Measurements from ENCODE around the gene RICTOR.

Gene RICTOR

DNA sequence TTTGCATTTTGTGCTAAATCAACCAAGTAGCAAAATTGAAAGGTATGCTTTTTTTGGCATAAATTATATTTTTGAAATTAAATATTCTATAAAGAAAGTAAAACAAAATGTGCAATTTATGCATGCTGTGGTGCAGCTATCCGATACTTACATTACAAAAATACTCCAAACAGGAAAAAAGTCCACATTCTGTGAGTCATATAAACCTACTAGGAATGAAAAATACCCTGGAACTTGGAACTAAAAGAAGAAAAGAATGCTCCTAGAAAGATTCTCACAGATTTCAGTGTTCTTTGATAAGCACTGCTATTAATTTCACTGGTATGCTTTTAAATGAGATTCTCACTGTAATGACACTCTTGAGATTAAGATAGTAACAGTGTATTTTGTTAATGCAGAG lies 135.8 kb downstream of the RICTOR start:
- DNase-seq (ENCODE audit: low read depth in 2 of 2, low spot score in 1 of 2): no peak

DNA sequence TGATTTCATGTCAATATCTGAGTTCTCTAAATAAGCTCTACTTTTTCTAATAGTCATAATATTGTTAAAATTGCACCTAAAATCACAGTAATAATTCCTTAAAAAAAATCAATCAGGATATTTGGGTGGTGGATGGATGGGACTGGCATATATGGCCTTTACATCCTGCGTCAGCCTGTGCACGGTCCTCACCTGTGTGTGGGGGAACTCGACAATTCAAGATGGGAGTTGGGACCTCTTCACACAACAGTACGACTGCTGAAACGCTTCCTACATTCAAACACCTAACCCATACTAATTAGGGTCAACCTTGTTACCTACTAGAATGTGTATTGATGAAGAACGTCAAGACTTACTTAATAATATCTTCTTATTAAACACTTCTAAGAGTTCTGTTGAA lies 137.9 kb downstream of the RICTOR start:
- DNase-seq (ENCODE audit: low read depth in 2 of 2, low spot score in 1 of 2): no peak

DNA sequence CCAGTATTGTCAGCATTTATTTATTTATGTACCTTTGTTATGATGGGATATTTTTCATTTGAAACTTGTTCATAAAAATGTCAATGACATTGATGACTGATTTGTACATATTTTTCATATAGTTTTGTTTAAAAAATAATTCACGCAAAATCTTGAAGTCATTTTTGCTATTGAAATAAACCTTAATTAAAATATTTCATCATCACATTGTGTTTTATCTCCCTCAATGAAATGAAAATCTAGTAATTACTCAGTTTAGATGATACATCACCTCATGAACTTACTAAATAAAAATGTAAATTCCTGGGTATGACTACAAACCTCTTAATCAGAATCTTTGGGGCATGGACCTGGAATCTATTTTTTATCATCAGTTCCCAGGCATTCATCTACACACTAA lies 138.8 kb downstream of the RICTOR start:
- no peak for DNase-seq (ENCODE audit: low read depth in 2 of 2, low spot score in 1 of 2)

DNA sequence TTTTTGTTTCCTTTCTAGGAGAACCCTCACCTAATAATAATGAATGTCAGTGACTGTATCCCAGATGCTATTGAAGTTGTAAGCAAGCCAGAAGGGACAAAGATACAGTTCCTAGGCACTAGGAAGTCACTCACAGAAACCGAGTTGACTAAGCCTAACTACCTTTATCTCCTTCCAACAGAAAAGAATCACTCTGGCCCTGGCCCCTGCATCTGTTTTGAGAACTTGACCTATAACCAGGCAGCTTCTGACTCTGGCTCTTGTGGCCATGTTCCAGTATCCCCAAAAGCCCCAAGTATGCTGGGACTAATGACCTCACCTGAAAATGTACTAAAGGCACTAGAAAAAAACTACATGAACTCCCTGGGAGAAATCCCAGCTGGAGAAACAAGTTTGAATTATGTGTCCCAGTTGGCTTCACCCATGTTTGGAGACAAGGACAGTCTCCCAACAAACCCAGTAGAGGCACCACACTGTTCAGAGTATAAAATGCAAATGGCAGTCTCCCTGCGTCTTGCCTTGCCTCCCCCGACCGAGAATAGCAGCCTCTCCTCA lies 141.3 kb downstream of the RICTOR start:
- no peak for DNase-seq (ENCODE audit: low read depth in 2 of 2, low spot score in 1 of 2)

DNA sequence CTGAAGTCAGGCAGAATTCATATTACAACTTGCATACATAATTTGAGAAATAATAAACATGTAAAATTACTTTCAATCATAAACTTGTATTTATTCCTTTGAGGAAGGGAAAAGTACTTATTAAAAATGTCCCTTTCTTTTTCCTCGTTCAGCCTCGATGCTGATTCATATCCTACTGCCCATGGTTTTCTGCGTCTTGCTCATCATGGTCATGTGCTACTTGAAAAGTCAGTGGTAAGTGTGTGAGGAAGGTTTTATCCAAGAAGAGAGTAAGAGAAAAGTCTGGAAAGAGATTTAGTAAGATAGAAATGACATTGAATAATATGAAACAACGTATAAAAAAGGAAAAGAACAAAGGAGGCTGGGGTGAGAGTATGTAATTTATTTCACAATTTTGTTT lies 142.5 kb downstream of the RICTOR start:
- no peak for DNase-seq (ENCODE audit: low read depth in 2 of 2, low spot score in 1 of 2)

DNA sequence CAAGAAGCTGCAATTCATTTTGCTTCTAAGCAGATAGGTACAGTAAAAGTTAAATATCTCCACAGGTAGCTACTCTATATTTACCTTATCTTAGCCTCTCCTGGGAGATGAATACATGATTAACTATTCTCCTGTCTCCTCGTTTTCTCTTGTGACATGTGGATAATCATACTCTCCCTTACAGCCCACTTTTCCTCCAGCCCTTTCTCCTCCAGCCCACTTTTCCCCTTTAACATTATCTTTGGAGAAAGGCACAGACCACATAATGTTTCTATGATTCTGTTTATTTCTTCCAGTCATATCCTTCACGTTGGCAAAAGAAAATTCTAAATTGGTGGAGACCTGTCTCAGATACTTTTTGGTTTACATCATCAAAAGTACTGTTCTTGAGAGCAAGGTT lies 144.4 kb downstream of the RICTOR start:
- DNase-seq (ENCODE audit: low read depth in 2 of 2, low spot score in 1 of 2): no peak

DNA sequence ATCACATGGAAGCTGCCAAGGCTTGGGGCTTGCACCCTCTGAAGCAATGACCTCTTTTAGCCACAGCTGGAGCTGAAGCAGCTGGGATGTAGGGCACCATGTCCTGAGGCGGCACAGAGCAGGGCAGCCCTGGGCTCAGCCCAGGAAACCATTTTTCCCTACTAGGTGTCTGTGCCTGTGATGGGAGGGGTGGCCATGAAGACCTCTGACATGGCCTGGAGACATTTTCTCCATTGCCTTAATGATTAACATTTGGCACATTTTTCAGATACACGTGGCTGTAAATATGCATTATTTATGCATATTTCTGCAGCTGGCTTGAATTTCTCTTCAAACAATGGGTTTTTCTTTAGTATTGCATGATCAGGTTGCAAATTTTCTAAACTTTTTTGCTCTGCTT lies 146.7 kb downstream of the RICTOR start:
- DNase-seq (ENCODE audit: low read depth in 2 of 2, low spot score in 1 of 2): no peak

DNA sequence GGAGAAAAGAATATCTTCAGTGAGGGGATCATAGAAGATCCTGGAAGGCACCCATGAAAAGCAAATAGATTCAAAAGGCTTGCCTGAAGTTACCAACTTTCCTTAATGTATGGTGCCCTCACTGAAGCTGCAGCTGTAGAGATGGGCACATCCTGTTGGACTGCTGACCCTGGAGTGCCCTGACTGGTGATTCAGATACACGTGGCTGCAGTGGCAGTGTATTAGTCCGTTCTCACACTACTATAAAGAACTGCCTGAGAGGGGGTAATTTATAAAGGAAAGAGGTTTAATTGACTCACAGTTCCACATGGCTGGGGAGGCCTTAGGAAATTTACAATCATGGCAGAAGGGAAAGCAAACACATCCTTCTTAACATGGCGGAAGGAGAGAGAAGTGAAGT lies 148.1 kb downstream of the RICTOR start:
- no peak for DNase-seq (ENCODE audit: low read depth in 2 of 2, low spot score in 1 of 2)

DNA sequence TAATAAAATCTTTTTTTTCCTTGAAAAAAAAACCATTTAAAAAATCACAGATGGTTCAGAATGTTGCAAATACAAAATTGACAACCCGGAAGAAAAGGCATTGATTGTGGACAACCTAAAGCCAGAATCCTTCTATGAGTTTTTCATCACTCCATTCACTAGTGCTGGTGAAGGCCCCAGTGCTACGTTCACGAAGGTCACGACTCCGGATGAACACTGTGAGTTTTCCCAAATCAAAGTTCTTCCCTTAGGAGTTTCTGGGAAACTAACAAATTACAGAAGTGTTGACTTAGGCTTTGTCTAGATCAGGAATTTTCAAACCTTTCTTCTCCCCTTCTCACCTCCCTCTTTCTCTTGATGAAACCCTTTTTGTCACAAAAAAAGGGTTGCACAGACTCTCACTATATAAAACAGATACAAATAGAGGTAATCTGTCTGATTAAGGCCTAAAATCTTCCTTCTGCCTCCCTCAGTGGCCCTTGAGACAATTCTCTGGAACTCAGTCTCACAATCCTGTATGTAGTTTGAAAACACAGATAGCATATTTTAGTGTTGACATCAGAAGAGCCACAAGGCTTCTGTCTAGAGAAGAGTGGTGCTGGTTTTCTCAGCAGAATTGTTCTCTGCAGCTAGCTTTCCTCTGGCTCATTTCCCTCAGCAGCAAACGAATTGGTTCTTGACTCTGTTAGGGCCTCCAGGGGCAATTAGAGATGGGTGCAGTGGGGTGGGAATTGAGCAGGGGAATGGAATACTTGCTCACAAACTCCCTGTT lies 148.9 kb downstream of the RICTOR start:
- DNase-seq (ENCODE audit: low read depth in 2 of 2, low spot score in 1 of 2): no peak

DNA sequence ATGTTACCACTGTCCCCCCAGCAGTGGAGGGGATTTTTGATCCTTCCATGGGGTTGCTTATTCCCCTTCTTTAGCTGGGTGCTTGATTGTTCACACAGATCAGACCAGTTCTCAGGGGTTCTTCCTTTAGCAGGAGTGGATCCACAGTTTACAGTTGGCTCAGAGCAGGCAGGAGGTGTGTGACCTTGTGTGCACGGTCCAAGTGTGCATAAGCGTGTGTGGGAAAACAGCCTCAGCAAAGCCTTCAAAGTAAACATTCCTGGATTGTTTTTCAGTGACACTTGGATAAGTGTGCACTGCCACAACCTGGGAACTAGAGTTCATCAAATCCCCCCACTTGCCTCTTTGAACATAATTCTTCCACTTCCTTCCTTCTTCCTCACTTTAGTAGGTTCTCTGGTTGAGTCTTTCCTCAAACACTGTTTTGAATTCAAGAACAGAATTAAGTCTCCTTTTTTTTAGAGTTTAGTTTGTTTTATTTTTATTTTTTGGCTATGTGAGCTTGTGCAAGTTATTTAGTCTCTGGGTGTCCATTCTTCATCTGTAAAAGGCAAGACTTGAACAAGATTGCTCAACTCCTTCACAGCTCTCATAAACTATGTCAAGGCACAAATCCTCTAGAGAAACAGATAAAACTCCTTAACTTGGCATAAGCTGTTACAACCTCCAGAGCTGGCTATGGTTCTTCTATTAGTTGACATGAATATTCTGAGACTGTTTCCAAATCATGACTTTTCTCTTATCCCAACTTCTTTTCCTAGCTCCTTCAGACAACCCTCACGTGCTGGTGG lies 150.3 kb downstream of the RICTOR start:
- no peak for DNase-seq (ENCODE audit: low read depth in 2 of 2, low spot score in 1 of 2)

DNA sequence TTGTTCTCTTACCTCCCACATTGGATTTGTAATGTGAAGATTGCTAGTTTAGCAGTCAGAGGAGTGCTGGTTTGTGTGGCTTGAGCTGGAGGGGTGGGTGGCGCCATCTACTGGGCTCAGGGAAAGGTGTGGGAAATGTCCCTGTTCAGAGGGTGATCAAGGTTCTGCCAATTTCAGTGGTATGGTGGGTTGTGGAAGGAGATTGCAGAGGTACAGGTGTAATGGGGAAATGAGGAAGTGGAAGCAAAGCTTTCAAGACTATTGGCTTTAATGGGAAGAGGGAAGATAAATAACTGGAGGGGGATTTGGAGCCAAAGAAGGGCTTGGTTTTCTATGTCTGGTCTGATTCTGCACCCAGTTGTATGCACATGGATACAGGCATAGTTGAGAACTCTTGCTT lies 152.0 kb downstream of the RICTOR start:
- no peak for DNase-seq (ENCODE audit: low read depth in 2 of 2, low spot score in 1 of 2)

DNA sequence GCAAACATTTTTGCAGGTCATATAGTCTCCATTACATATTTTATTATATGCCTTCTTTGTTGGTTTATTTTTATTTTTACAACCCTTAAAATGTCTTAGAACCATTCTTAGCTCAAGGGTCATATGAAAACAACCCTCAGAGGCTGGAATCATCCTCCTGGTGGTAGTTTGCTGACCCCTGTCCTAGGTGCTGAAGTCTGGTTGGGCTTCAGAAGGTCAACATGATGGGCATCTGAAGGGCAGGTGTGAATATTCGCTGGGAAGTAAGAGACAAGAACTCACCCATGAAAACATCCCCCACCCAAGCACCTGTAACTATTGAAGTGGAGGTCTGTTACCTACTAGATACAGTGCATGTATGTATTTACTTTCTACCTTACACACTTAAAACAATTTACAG lies 153.0 kb downstream of the RICTOR start:
- no peak for DNase-seq (ENCODE audit: low read depth in 2 of 2, low spot score in 1 of 2)

DNA sequence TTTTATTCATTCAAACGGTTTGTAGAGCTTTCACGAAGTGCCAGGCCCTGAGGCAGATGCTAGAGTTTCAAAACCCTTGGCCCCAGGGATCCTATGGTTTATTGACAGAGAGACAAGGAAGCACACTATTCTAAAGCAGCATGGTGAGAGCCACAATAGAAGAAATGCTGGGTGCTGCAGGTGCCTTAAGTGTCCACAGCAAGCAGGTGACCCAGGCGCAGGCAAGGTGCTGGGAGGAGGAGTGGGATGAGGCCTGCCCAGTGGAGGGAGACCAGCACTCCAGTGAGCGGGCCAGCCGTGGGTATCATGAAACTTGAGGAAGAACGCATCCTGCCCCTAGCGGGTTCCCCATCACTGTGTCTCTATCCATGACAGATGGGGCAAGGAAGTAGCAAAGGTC lies 157.4 kb downstream of the RICTOR start:
- DNase-seq (ENCODE audit: low read depth in 2 of 2, low spot score in 1 of 2): no peak

DNA sequence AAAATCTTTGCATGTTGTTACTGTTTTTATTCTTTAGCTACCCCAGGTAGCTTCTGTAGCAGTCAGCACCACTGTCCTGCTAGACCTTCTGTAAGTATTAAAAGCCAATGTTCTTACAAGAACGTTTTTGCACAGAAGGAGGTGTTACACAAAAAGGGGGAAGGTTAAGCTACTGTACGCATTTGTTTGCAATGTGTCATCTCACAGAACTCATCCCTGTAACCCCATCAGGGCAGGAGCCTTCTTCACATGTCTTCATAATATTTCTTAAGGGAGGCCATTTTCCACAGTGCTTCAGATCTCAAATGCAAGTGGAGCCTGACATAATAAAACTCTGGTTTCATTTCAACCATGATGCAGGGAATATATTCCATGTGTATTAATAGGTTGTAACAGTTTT lies 160.5 kb downstream of the RICTOR start:
- no peak for DNase-seq (ENCODE audit: low read depth in 2 of 2, low spot score in 1 of 2)

DNA sequence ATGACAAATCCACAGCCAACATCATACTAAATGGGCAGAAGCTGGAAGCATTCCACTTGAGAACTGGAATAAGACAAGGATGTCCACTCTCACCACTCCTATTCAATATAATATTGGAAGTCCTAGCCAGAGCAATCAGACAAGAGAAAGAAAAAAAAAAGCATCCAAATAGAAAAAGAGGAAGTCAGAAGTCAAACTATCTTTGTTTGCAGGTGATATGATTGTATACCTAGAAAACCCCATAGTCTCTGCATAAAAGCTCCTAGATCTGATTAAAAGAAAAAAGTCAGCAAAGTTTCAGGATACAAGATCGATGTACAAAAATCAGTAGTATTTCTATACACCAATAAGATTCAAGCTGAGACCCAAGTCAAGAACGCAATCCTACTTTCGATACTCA lies 162.3 kb downstream of the RICTOR start:
- no peak for DNase-seq (ENCODE audit: low read depth in 2 of 2, low spot score in 1 of 2)

DNA sequence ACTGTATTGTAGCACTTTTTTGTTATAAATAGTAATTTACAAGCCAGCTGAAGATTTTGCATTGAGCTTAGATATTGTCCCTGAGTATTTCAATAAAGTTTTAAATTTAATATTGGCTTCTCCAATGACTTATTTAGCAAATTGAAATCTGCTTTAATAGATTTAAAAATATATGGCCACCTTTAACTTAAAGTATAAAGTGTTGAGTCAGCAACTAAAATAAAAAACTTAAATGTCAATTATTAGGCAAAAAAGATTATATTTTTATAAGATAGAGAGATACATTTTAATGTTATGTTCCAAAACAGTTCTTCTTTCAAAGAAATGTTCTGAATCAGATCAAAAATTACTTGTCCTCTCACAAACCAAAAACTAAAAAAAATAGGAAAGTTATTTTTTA lies 167.7 kb downstream of the RICTOR start:
- no peak for DNase-seq (ENCODE audit: low read depth in 2 of 2, low spot score in 1 of 2)

DNA sequence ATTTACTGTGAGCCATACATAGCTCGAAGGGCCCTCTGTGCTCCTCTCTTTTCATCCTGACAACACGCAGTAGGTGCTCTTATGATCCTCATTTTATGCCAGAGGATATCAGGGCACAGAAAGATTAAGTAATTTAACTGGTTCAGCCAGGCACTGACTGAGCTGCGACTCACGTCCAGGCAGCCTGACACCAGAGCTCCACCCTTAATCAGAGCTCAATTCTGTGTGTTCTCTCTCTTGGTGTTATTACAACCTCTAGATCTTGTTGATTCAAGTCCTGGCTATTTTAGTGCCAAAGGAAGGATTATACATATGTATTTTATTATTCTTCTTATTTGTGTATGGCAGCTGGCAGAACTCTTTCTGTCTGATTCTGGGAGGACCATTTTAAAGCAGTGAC lies 168.7 kb downstream of the RICTOR start:
- DNase-seq (ENCODE audit: low read depth in 2 of 2, low spot score in 1 of 2): no peak

DNA sequence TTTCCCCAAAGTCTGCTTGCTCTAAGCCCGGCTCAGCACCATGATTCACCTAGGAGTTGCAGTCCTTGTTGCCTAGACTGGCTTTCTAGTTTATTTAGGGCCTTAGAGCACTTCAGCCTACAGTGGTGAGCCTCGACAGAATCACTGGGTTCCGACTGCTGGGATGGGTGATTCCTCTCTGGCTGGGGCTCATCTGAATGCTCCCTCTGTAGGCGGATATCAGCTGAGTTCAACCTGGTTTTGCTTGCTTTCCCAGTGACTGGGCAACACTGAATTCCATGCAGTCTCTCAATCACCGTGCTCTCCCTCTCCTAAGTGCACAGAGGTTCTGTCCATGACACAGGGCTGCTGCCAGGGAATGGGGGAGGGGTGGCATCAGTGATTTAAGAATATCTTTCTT lies 174.3 kb downstream of the RICTOR start:
- DNase-seq (ENCODE audit: low read depth in 2 of 2, low spot score in 1 of 2): no peak

DNA sequence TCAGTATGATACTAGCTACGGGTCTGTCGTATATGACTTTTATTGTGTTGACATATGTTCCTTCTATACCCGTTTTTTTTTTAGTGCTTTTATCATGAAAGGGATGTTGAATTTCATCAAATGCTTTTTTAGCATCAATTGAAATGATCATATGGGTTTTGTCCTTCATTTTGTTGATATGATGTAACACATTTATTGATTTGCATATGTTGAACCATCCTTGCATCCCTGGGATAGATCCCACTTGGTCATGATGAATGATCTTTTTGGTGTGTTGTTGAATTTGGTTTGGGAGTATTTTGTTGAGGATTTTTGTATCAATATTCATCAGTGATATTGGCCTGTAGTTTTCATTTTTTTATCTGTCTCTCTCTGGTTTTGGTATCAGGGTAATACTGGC lies 177.4 kb downstream of the RICTOR start:
- DNase-seq (ENCODE audit: low read depth in 2 of 2, low spot score in 1 of 2): no peak

DNA sequence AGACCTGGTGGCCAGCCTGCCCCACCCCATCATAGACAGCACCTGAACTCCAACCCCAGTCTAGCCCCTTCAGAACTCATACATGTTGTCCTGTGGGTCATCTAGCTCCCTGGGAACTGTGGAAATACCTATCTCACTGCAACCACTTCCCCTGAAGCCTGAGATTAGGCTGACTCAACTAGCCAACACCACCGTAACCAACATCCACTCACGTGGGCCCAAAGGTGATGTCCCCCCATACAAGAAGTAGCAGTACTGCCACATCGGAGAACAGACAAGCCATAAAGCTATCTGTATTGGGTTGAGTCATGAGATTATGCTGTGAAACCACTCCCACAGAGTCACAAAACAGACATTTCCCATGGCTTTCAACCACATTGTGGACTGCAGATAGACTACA lies 181.8 kb downstream of the RICTOR start:
- DNase-seq (ENCODE audit: low read depth in 2 of 2, low spot score in 1 of 2): no peak

DNA sequence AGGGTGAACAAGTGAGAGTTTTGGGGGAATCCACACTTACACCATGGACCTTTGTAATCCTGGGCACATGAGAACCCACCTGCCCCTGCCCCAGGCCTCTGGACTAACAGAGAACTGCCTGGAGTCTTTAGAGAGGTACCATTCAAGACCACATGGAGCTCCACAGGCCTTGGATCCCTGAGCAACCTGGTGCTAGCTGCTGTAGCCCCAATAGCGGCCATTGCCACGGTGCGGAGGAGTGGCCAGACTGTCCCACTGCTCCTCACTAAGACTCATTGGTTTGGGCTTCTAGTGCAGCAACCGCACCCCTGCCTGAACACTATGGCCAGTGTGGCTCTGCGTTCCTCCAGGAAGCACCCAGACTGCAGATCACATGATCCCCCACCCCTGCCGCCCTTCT lies 182.6 kb downstream of the RICTOR start:
- no peak for DNase-seq (ENCODE audit: low read depth in 2 of 2, low spot score in 1 of 2)

DNA sequence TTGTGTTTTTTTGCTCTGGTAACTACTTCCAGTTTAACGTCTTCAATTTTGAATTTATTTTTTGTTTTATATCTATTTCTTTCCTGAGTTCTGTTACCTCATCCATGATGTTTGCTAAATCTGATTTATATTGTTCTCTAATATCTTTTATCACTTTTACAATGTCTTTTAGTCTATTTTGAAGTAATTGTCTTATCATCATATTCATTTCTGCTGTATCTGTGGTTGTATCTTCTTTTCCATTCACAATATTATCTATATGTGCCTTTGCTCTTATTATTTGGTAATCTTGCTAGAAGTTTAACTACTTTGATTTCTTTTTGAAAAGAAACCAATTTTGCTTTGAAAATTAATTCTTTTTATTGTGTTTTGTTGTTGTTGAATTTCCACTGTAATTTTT lies 184.8 kb downstream of the RICTOR start:
- no peak for DNase-seq (ENCODE audit: low read depth in 2 of 2, low spot score in 1 of 2)

DNA sequence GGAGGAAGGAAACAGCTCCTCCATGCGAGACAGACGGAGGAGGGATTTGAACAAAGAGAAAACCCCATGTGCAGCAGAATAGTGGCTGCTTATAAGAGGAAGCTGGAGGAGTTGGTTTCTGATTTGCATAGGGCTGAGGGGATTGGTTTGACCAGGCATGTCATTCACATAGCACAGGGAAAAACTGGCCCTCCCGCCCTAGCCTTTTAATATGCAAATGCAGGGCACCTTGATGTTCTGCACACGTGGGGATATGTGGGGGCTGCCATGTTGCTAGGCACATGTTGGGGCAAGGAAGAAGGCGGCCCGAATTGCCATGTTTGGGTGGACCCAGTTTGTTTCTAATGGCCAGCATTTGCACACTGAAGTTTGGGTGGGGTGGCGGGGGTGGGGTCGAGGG lies 186.2 kb downstream of the RICTOR start:
- DNase-seq (ENCODE audit: low read depth in 2 of 2, low spot score in 1 of 2): no peak

Data from stimulated activated CD8-positive, alpha-beta memory T cell treated with anti-CD3 and anti-CD28 coated beads, Interleukin-4, amount 100 ng/mL, for 4 hours (primary cell).